Neural cell (in vitro differentiated cells): ENCODE measurements around the gene SDCBP2.

Experiments
- CTCF ChIP-seq: fragments of 450-650 bp; IDR thresholded peaks from 2 replicates; pipeline ENCODE4 v1.5.1; 2014; ENCODE audit warnings: antibody characterized with exemption, mild to moderate bottlenecking, moderate library complexity; ENCODE audit not compliant: poor library complexity, severe bottlenecking
- EP300 ChIP-seq: fragments of 450-650 bp; conservative IDR thresholded peaks from 2 replicates; pipeline ENCODE4 v1.6.1; 2014; ENCODE audit warnings: antibody characterized with exemption, mild to moderate bottlenecking, moderate library complexity; ENCODE audit not compliant: poor library complexity, severe bottlenecking
- EZH2 ChIP-seq: fragments of 200-600, 300-800 bp; shearing (Covaris generic), sonication (generic); IDR thresholded peaks from 2 replicates; pipeline ENCODE4 v1.6.1; 2014; ENCODE audit warnings: antibody characterized with exemption, low read length, borderline replicate concordance, mild to moderate bottlenecking; ENCODE audit not compliant: insufficient read depth, poor library complexity, severe bottlenecking
- POLR2AphosphoS5 ChIP-seq: IDR thresholded peaks from 2 replicates; pipeline ENCODE4 v1.6.1; 2012
- RAD21 ChIP-seq: fragments of 450-650 bp; conservative IDR thresholded peaks from 2 replicates; pipeline ENCODE4 v1.6.1; 2014; ENCODE audit warnings: antibody characterized with exemption, mild to moderate bottlenecking, moderate library complexity
- REST ChIP-seq: IDR thresholded peaks from 2 replicates; pipeline ENCODE4 v1.6.1; 2012; ENCODE audit warnings: borderline replicate concordance
- TAF1 ChIP-seq: IDR thresholded peaks from 2 replicates; pipeline ENCODE4 v1.6.1; 2012; ENCODE audit warnings: low read depth

GRCh38 chr20:1373036-1373435 is 44.1 kb upstream of the SDCBP2 start:
- TF ChIP-seq CTCF: no peak
- no peak for TF ChIP-seq TAF1
- TF ChIP-seq RAD21: no peak
- TF ChIP-seq EP300: no peak
- no peak for TF ChIP-seq EZH2
- TF ChIP-seq REST: no peak
- no peak for TF ChIP-seq POLR2AphosphoS5
